Bronchial epithelial cell (primary cell): ENCODE results near the gene PFDN1. TPM values are rescaled to one million over a fixed set of nuclear protein-coding genes. Genes with fewer than 3 reads are reported as not detected.

Source experiments
- DNase-seq: peaks from one replicate; pipeline ENCODE4 v3.0.0-alpha.2; 2010; ENCODE audit warnings: low read depth
- FAIRE-seq: peaks from 2 replicates; lab custom pipeline; 2011; peaks lifted over from hg19 to GRCh38; lab: Jason Lieb, UNC
- H3K27me3 ChIP-seq: 2 replicates; pipeline ENCODE4 v1.5.1; 2011; ENCODE audit warnings: low read length; ENCODE audit not compliant: control insufficient read depth, insufficient read depth
- H3K36me3 ChIP-seq: 2 replicates; pipeline ENCODE4 v1.5.1; 2011; ENCODE audit warnings: low read length; ENCODE audit not compliant: control insufficient read depth, insufficient read depth
- H3K4me3 ChIP-seq: 2 replicates; pipeline ENCODE4 v1.5.1; 2011; ENCODE audit warnings: mild to moderate bottlenecking, low read depth, low read length, control low read depth
- total RNA-seq: library from RNA; depleted of rRNA; stranded (reverse); fragments of >200 nt; gene quantifications from 2 replicates; pipeline ENCODE4 v1.2.1, GENCODE V29; 2014
- TF ChIP-seq, protein P1 (sequence below): IDR thresholded peaks from 2 replicates; pipeline ENCODE4 v1.5.1; 2011; ENCODE audit warnings: mild to moderate bottlenecking, moderate library complexity, low read length, control low read depth, inconsistent platforms; ENCODE audit not compliant: insufficient read depth, severe bottlenecking

Gene PFDN1
- total RNA-seq, 1 donor from 2014 or later: 34.5 TPM

DNA sequence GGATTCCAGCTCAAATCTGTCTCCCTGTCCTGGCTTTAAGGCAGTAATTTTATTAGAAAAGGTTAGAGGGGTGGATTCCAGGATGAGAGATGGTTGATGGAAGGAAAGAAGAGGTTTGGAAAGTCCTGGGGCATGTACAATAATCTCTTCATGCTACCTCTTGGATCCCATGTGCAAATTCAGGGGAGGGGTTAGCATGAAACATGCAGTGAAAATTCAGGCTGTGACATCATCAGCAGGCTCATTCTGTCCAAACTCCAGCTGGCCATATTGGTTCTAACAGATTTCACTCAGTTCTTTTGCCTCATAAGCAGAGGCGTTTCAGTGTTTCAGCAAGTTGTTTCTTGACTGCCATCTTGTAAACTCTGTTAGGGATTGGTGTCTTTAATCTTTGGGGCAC is 72.5 kb downstream of the PFDN1 start:
- Histone ChIP-seq H3K27me3 (no peaks in the 10 kb centered on the region), H3K4me3 (no peak overlapping the region), H3K36me3 (no peaks in the 10 kb centered on the region)
- no peak for FAIRE-seq
- DNase-seq: no peak
- TF ChIP-seq, protein P1, sequence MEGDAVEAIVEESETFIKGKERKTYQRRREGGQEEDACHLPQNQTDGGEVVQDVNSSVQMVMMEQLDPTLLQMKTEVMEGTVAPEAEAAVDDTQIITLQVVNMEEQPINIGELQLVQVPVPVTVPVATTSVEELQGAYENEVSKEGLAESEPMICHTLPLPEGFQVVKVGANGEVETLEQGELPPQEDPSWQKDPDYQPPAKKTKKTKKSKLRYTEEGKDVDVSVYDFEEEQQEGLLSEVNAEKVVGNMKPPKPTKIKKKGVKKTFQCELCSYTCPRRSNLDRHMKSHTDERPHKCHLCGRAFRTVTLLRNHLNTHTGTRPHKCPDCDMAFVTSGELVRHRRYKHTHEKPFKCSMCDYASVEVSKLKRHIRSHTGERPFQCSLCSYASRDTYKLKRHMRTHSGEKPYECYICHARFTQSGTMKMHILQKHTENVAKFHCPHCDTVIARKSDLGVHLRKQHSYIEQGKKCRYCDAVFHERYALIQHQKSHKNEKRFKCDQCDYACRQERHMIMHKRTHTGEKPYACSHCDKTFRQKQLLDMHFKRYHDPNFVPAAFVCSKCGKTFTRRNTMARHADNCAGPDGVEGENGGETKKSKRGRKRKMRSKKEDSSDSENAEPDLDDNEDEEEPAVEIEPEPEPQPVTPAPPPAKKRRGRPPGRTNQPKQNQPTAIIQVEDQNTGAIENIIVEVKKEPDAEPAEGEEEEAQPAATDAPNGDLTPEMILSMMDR: no peak

DNA sequence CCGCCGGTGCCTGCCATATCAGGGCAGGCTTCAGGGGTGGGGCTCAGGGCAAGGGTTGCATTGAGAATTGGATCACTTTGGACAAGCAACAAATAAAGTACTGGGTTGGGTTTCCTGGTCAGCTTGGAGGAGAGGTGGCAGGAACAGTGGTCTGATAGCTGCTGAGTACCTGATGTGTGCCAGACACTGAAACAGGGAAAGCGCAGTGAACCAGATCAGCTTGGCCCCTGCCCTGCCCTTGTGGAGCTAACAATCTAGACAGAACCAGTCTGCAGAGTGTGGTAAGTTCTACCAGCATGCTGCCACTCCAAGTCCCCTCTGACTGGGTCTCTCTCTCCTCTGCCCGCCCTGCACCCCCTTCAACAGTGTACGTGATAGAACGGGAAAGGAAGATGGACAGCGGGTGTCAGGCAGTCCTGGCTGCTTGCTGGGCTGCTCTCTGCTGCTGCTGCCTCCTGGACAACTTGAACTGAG is 74.5 kb downstream of the PFDN1 start:
- FAIRE-seq: no peak
- TF ChIP-seq, protein P1: no peak
- DNase-seq: no peak
- Histone ChIP-seq H3K4me3 (no peak overlapping the region), H3K36me3 (no peaks in the 10 kb centered on the region), H3K27me3 (no peaks in the 10 kb centered on the region)

DNA sequence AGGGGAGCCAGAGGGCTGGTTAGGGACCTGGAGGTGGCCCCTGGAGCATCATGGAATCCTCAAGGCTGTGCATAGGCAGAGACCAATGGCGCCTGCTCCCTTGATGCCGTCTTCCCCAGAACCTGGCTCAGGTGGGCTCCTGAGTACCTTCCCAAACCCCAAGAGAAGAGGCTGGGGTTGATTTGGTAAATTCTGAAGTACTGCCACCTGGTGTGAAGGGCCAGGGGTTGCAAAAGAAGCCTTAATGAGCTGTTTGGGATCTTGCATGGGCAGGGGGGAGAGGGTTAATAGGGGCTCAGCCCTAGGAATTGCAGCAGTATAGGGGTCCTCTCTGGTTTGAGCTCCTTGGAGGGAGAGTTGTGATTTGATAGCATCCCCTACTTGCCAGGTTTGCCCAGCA is 75.9 kb downstream of the PFDN1 start:
- no peaks in the 10 kb centered on the region for H3K27me3 ChIP-seq
- H3K36me3 ChIP-seq: no peaks in the 10 kb centered on the region
- FAIRE-seq (no peak), DNase-seq (no peak)
- H3K4me3 ChIP-seq: no peak overlapping the region
- TF ChIP-seq, protein P1: no peak

DNA sequence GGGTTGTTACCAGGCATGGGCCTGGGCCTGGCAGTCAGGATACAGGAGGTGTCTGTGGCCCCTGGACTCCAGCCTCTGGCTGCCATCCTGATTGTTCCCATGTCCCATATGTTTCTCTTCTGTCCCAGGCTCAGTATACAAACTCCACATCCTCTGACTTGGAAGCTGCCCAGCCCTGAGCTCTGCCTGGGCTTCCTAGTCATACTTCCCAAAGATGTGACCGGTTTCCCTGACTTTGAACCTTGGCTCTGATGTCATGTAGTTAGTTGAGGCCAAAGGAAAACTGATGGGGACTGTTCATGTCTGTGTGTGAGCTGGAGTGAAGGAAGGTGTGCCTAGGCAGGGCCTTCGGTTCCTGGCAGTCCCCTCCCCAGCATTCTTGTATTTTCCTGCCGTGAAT is 77.5 kb downstream of the PFDN1 start:
- TF ChIP-seq, protein P1: no peak
- FAIRE-seq: no peak

DNA sequence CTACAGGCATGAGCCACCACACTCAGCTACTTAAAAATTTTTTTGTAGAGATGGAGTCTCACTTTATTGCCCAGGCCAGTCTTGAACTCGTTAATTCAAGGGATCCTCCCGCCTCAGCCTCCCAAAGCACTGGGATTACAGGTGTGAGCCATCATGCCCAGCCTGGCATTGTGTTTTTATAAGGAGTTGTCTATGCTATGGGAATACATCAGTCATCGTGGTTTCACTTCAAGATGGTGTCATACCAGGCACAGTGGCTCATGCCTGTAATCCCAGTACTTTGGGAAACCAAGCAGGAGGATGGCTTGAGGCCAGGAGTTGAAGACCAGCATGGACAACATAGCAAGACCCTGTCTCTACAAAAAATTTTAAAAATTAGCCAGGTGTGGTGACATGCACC is 78.2 kb downstream of the PFDN1 start:
- no peak for DNase-seq
- TF ChIP-seq, protein P1: no peak
- FAIRE-seq: no peak
- Histone ChIP-seq H3K36me3 (no peaks in the 10 kb centered on the region), H3K4me3 (no peak overlapping the region), H3K27me3 (no peaks in the 10 kb centered on the region)

More for the DNA sequence above, 77.5 kb downstream of the PFDN1 start:
- no peak for DNase-seq
- Histone ChIP-seq H3K27me3 (no peaks in the 10 kb centered on the region), H3K36me3 (no peaks in the 10 kb centered on the region), H3K4me3 (no peak overlapping the region)

DNA sequence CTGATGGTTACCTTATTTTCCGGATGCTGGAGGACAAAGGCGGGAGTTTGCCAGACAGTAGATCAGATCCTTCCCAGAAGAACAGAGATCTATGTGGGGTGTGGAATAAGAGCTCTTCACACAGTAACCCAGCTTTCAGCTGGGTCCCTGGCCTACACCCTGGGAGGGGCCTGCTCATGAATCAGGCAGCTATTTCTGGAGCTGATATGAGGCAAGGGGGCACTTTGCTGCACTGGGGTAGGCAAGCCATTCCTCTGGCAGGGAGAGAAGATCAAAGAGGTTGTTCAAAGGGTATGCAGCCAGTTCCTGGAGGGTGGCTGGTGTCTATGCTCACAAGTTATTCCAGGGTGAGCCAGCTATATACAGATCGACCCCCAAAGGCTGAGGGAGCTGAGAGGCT is 79.3 kb downstream of the PFDN1 start:
- Histone ChIP-seq H3K27me3 (no peaks in the 10 kb centered on the region), H3K4me3 (no peak overlapping the region), H3K36me3 (no peaks in the 10 kb centered on the region)
- DNase-seq (no peak), FAIRE-seq (no peak)
- TF ChIP-seq, protein P1: no peak
